Calu3 (cell line): ENCODE data around the gene ACSL4. TPM values are rescaled to one million over a fixed set of nuclear protein-coding genes. Genes with fewer than 3 reads are reported as not detected.

Experiments
- Bru-seq: library from RNA; stranded (reverse); fragments of 400-500 nt; gene quantifications from one replicate; lab custom pipeline; 2021; lab: Mats Ljungman, UMichigan
- BruChase-seq, 2 experiments: library from RNA; stranded (reverse); fragments of 400-500 nt; gene quantifications; one replicate each; lab custom pipeline; 2021; lab: Mats Ljungman, UMichigan
- BruUV-seq: library from RNA; stranded (reverse); fragments of 400-500 nt; replicated peaks from 2 replicates; lab custom pipeline; 2021; lab: Mats Ljungman, UMichigan
- CTCF ChIA-PET: fragments of 300-600 bp; sonication (Branson Sonifier 250); formaldehyde crosslinking; loops from one replicate; lab custom pipeline; 2022; ENCODE audit warnings: antibody characterized with exemption; lab: Charles Lee
- DNase-seq: peaks from one replicate; pipeline ENCODE4 v3.0.0; 2022
- H3K27ac Mint-ChIP-seq: one replicate; pipeline ENCODE4 v1.8.0; 2022; ENCODE audit warnings: mixed read lengths; ENCODE audit not compliant: unreplicated experiment
- H3K27me3 Mint-ChIP-seq: one replicate; pipeline ENCODE4 v1.8.0; 2022; ENCODE audit warnings: mixed read lengths; ENCODE audit not compliant: unreplicated experiment
- H3K36me3 Mint-ChIP-seq: one replicate; pipeline ENCODE4 v1.8.0; 2022; ENCODE audit warnings: mild to moderate bottlenecking, moderate library complexity, mixed read lengths; ENCODE audit not compliant: insufficient read depth, unreplicated experiment
- H3K4me1 Mint-ChIP-seq: one replicate; pipeline ENCODE4 v1.8.0; 2022; ENCODE audit warnings: mild to moderate bottlenecking, low read depth, mixed read lengths; ENCODE audit not compliant: unreplicated experiment
- H3K4me3 Mint-ChIP-seq: one replicate; pipeline ENCODE4 v1.8.0; 2022; ENCODE audit warnings: mild to moderate bottlenecking, low read depth, moderate library complexity, mixed read lengths; ENCODE audit not compliant: unreplicated experiment
- H3K9me3 Mint-ChIP-seq: one replicate; pipeline ENCODE4 v1.8.0; 2022; ENCODE audit warnings: low read depth, mixed read lengths; ENCODE audit not compliant: unreplicated experiment
- intact Hi-C: fragments of 100-400 bp; cut with micrococcal nuclease; formaldehyde crosslinking; loops from one replicate; pipeline ENCODE4 v1.10.0; 2022; ENCODE audit not compliant: unreplicated experiment
- long read RNA-seq: library from polyadenylated mRNA; stranded (forward); transcript quantifications from one replicate; pipeline ENCODE4 v2.0.0, GENCODE V29; 2022
- total RNA-seq: library from RNA; stranded (reverse); gene quantifications from 2 replicates; pipeline ENCODE4 v1.2.3, GENCODE V29; 2022
- TF ChIP-seq, protein P1 (sequence below): fragments of 200-600 bp; IDR thresholded peaks from one replicate; pipeline ENCODE4 v1.8.0; 2022; ENCODE audit warnings: antibody characterized with exemption; ENCODE audit not compliant: unreplicated experiment

ACSL4 gene
- 64.8 and 72.4 TPM in 2 replicates for total RNA-seq
- percentile 82 among the genes with signal in this experiment for Bru-seq, nascent RNA
- BruChase-seq, experiment 1, labeled RNA remaining after a 6-hour chase = percentile 87 among the genes with signal in this experiment
- percentile 84 among the genes with signal in this experiment for BruChase-seq, experiment 2, labeled RNA remaining after a 2-hour chase
- long read RNA-seq, full-length matches to known transcripts = 6 of 46 reads
- long read RNA-seq, partial matches to known transcripts = 5 of 46 reads
- long read RNA-seq, other reads (novel, unspliced or antisense) = 35 of 46 reads

DNA sequence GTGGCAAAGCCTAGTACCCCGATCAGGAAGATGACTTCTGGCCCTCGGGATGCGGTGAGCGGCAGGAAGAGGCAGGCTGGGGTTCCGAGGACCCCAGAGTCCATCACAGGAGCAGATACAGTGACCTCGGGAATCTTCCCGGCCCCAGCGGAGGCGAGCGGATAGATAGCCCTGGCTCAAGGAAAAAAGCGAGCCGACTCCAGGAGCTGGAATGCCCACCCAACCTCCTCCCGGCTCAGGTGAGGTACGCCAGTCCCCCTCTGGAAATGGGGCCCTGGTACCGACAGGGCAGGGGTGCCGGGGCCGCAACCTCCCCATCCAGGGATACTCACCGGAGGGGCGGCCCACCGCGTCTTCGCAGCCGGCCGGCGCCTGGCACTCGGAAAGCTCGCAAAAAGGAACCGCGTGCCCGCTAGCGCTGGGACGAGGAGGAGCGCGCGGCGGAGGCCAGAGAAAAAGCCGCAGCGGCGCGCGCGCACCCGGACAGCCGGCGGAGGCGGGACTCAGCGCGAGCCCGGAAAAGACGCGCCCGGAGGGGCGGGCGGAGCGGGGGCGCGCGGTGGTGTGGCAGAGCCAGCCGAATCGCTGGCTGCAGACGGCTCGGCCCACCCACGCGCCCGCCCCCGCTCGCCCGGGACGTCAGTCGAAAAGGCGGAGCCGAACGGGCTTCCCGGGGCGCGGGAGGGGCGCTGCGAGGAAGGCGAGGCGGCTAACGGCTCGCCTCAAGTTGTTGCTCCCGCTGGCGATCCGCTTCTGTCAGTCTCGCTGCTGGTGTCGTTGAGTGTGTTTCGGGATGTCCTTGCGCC is at the start of gene ACSL4:
Gene ACSL4, minus strand, starts transcription at position 451 of the 806 bp plus-strand sequence. CDS start 49,894 bp downstream, outside the sequence.
- TF ChIP-seq, protein P1, sequence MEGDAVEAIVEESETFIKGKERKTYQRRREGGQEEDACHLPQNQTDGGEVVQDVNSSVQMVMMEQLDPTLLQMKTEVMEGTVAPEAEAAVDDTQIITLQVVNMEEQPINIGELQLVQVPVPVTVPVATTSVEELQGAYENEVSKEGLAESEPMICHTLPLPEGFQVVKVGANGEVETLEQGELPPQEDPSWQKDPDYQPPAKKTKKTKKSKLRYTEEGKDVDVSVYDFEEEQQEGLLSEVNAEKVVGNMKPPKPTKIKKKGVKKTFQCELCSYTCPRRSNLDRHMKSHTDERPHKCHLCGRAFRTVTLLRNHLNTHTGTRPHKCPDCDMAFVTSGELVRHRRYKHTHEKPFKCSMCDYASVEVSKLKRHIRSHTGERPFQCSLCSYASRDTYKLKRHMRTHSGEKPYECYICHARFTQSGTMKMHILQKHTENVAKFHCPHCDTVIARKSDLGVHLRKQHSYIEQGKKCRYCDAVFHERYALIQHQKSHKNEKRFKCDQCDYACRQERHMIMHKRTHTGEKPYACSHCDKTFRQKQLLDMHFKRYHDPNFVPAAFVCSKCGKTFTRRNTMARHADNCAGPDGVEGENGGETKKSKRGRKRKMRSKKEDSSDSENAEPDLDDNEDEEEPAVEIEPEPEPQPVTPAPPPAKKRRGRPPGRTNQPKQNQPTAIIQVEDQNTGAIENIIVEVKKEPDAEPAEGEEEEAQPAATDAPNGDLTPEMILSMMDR = no peak
- peak within 1 kb of the TSS; percentile 91 for H3K4me3 Mint-ChIP-seq
- no peaks in the 10 kb centered on the region for H3K4me1 Mint-ChIP-seq
- no peaks in the 10 kb centered on the region for H3K27me3 Mint-ChIP-seq
- no TSS peak for BruUV-seq
- H3K27ac Mint-ChIP-seq = peak within 1 kb of the TSS; percentile 92
- H3K36me3 Mint-ChIP-seq = peaks cover 23% of the 10 kb centered on the region
- CTCF ChIA-PET = interaction anchor here (2.7 kb wide), 1 partner anchor 124 kb away, joined by 11 read pairs; no protein-coding TSS in a partner anchor
- H3K9me3 Mint-ChIP-seq = no peaks in the 10 kb centered on the region
- peak; percentile 92 for DNase-seq
- intact Hi-C loops = loop anchor here (2.0 to 5.0 kb wide), 2 partner anchors 44 to 124 kb away; no protein-coding TSS in a partner anchor

- H3K27ac Mint-ChIP-seq = no peak overlapping the region
- H3K27me3 Mint-ChIP-seq = no peaks in the 10 kb centered on the region
- intact Hi-C loops = loop anchor here (5.0 kb wide), 1 partner anchor 45 kb away; the partner anchor contains the start of gene ACSL4
- CTCF ChIA-PET = no interaction called here
- no peak for DNase-seq
- peaks cover 3% of the 10 kb centered on the region for H3K9me3 Mint-ChIP-seq
- H3K4me3 Mint-ChIP-seq = no peak overlapping the region
- peaks cover 20% of the 10 kb centered on the region for H3K4me1 Mint-ChIP-seq
- H3K36me3 Mint-ChIP-seq = no peaks in the 10 kb centered on the region
- BruUV-seq = no TSS peak
- TF ChIP-seq, protein P1 = no peak
Measured at GRCh38 chrX:109777749-109778148, 44.7 kb upstream of the ACSL4 start.

DNA sequence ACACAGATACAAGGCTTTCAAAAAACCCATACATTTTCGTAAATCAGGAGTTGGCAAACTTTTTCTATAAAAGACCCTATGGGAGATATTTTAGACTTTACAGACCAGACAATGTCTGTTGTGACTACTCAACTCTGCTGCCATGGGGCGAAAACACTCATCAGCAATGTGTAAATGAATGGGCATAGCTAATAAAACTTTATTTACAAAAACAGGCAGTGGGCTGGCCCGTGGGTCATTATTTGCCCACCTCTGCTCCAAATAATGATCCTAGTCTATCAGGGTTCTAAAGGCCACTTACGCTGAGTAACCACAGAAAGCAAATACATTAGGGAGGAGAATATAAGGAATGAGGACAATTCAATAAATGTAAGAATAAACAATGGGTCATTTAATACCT is 43.9 kb upstream of the ACSL4 start:
- H3K27ac Mint-ChIP-seq = no peak overlapping the region
- intact Hi-C loops = loop anchor here (5.0 kb wide), 1 partner anchor 45 kb away; the partner anchor contains the start of gene ACSL4
- H3K27me3 Mint-ChIP-seq = no peaks in the 10 kb centered on the region
- CTCF ChIA-PET = no interaction called here
- peaks cover 3% of the 10 kb centered on the region for H3K9me3 Mint-ChIP-seq
- H3K4me3 Mint-ChIP-seq = no peak overlapping the region
- no TSS peak for BruUV-seq
- TF ChIP-seq, protein P1 = no peak
- no peak for DNase-seq
- H3K4me1 Mint-ChIP-seq = peaks cover 20% of the 10 kb centered on the region
- no peaks in the 10 kb centered on the region for H3K36me3 Mint-ChIP-seq

- no peak overlapping the region for H3K27ac Mint-ChIP-seq
- BruUV-seq = no TSS peak
- no peaks in the 10 kb centered on the region for H3K36me3 Mint-ChIP-seq
- DNase-seq = no peak
- H3K9me3 Mint-ChIP-seq = peaks cover 3% of the 10 kb centered on the region
- TF ChIP-seq, protein P1 = no peak
- intact Hi-C loops = loop anchor here (5.0 kb wide), 1 partner anchor 44 kb away; the partner anchor contains the start of gene ACSL4
- no peaks in the 10 kb centered on the region for H3K27me3 Mint-ChIP-seq
- CTCF ChIA-PET = no interaction called here
- peaks cover 20% of the 10 kb centered on the region for H3K4me1 Mint-ChIP-seq
- no peak overlapping the region for H3K4me3 Mint-ChIP-seq
Measured at GRCh38 chrX:109776432-109776831, 43.4 kb upstream of the ACSL4 start.
